OCI-LY3 (cell line): ENCODE data around the gene CXCL3.

ENCODE experiments used
- H2AFZ ChIP-seq: fragments of 200-600, 300-600 bp; shearing (Covaris generic); 2 replicates; pipeline ENCODE4 v1.6.0; 2014; ENCODE audit warnings: antibody characterized with exemption, low read depth, low read length
- H3K27ac ChIP-seq: fragments of 200-600, 300-600 bp; sonication (generic); 2 replicates; pipeline ENCODE4 v1.5.1; 2014; ENCODE audit warnings: mild to moderate bottlenecking, low read length, moderate library complexity, mixed read lengths
- H3K27me3 ChIP-seq: fragments of 200-600, 300-600 bp; sonication (generic); 2 replicates; pipeline ENCODE4 v1.6.1; 2014; ENCODE audit warnings: low read depth, low read length, mixed read lengths
- H3K36me3 ChIP-seq: fragments of 200-600, 300-600 bp; sonication (generic); replicated peaks from 2 replicates; pipeline ENCODE3; 2014; ENCODE audit warnings: low read depth, low read length, mixed read lengths
- H3K4me1 ChIP-seq: fragments of 300-600, 200-600 bp; sonication (generic); 2 replicates; pipeline ENCODE4 v1.6.1; 2014; ENCODE audit warnings: low read length, mixed read lengths
- H3K4me2 ChIP-seq: fragments of 200-600, 300-600 bp; sonication (generic); 2 replicates; pipeline ENCODE4 v1.6.1; 2014; ENCODE audit warnings: low read length, mixed read lengths
- H3K4me3 ChIP-seq: fragments of 300-600, 200-600 bp; sonication (generic); 2 replicates; pipeline ENCODE4 v1.5.1; 2014; ENCODE audit warnings: antibody characterized with exemption, mild to moderate bottlenecking, low read length, moderate library complexity
- H3K79me2 ChIP-seq: fragments of 300-600, 200-600 bp; shearing (Covaris generic); 2 replicates; pipeline ENCODE4 v1.6.1; 2014; ENCODE audit warnings: mild to moderate bottlenecking, low read length, mixed read lengths
- H3K9ac ChIP-seq: fragments of 300-600, 200-600 bp; shearing (Covaris generic); 2 replicates; pipeline ENCODE4 v1.6.0; 2014; ENCODE audit warnings: mild to moderate bottlenecking, low read length, moderate library complexity
- H3K9me3 ChIP-seq: fragments of 200-600, 300-600 bp; shearing (Covaris generic); 2 replicates; pipeline ENCODE4 v1.6.1; 2014; ENCODE audit warnings: low read length, mixed read lengths; ENCODE audit not compliant: insufficient read depth
- H4K20me1 ChIP-seq: fragments of 200-600, 300-600 bp; sonication (generic); 2 replicates; pipeline ENCODE4 v1.6.1; 2016; ENCODE audit warnings: low read length, mixed read lengths; ENCODE audit not compliant: insufficient read depth
- CTCF ChIP-seq: fragments of 200-600, 300-600 bp; sonication (generic); IDR thresholded peaks from 2 replicates; pipeline ENCODE4 v1.5.1; 2014; ENCODE audit warnings: antibody characterized with exemption, low read length, low read depth
- EZH2phosphoT487 ChIP-seq: fragments of 200-600 bp; shearing (Covaris generic); IDR thresholded peaks from 2 replicates; pipeline ENCODE4 v1.6.1; 2018; ENCODE audit warnings: antibody characterized with exemption, mixed run types, low read depth

CXCL3 gene

DNA sequence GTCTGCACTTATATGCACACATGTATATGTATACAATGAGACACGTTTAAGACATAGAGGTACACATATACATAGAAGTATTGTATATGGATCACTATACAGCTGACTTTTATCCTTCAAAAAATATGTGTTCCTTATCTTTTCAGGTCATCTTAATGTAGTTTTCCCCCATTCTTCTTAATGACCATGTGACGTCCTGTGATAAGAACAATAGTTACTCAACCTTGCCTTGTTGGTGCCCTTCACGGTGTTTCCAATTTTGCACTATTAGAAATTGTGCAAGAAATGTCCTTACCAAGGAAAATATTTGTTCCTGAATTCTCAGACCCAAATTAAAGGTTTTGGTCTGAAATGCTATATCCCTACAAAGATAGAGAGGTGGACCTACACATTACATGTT, 49.5 kb downstream of the CXCL3 start:
- Histone ChIP-seq H3K4me2 (no peak overlapping the region), H3K9ac (no peak overlapping the region), H4K20me1 (no peaks in the 10 kb centered on the region), H3K79me2 (no peaks in the 10 kb centered on the region), H3K27me3 (no peaks in the 10 kb centered on the region), H3K27ac (no peak overlapping the region), H2AFZ (no peak overlapping the region), H3K36me3 (no peaks in the 10 kb centered on the region), H3K4me1 (no peaks in the 10 kb centered on the region), H3K4me3 (no peak overlapping the region), H3K9me3 (no peaks in the 10 kb centered on the region)
- TF ChIP-seq CTCF = no peak
- no peak for TF ChIP-seq EZH2phosphoT487

- Histone ChIP-seq H3K79me2 (no peaks in the 10 kb centered on the region), H3K9me3 (no peaks in the 10 kb centered on the region), H3K4me2 (no peak within 1 kb of the TSS), H3K4me1 (no peaks in the 10 kb centered on the region), H3K27me3 (no peaks in the 10 kb centered on the region), H3K36me3 (no peaks in the 10 kb centered on the region), H3K27ac (no peak within 1 kb of the TSS), H3K9ac (no peak within 1 kb of the TSS), H3K4me3 (no peak within 1 kb of the TSS), H2AFZ (no peak within 1 kb of the TSS), H4K20me1 (no peaks in the 10 kb centered on the region)
- TF ChIP-seq CTCF (no peak), EZH2phosphoT487 (no peak)
Measured at GRCh38 chr4:73988061-73988460, 50.4 kb downstream of the CXCL3 start, which contains the start of gene PPBP. Gene PPBP, minus strand, starts transcription at chr4:73988190. Its CDS starts 87 bp downstream, at chr4:73988103.
